Fibroblast of lung (primary cell): ENCODE measurements around the gene OR4A15. TPM values are rescaled to one million over a fixed set of nuclear protein-coding genes. Genes with fewer than 3 reads are reported as not detected.

Source experiments
- DNase-seq, 2 donors: peaks; one replicate each; pipeline versions ENCODE4 v3.0.0 to v3.0.0-alpha.2; 2010; ENCODE audit warnings: low read depth in 2 of 2
- H2AFZ ChIP-seq: 2 replicates; pipeline ENCODE4 v1.5.1; 2012; ENCODE audit warnings: low read length, control low read depth, inconsistent platforms
- H3K27ac ChIP-seq: 2 replicates; pipeline ENCODE4 v1.5.1; 2011; ENCODE audit warnings: low read length, control low read depth; ENCODE audit not compliant: insufficient read depth
- H3K27me3 ChIP-seq: 2 replicates; pipeline ENCODE4 v1.5.1; 2011; ENCODE audit warnings: mild to moderate bottlenecking, low read length; ENCODE audit not compliant: control insufficient read depth, insufficient read depth
- H3K36me3 ChIP-seq: 2 replicates; pipeline ENCODE4 v1.5.1; 2011; ENCODE audit warnings: low read length; ENCODE audit not compliant: control insufficient read depth, insufficient read depth
- H3K4me1 ChIP-seq: 2 replicates; pipeline ENCODE4 v1.5.1; 2011; ENCODE audit warnings: low read length; ENCODE audit not compliant: control insufficient read depth, insufficient read depth; ENCODE audit errors: extremely low read depth
- H3K4me2 ChIP-seq: 2 replicates; pipeline ENCODE4 v1.5.1; 2011; ENCODE audit warnings: low read length, control low read depth; ENCODE audit not compliant: insufficient read depth; ENCODE audit errors: extremely low read depth
- H3K4me3 ChIP-seq, 4 experiments: fragments of 200-600 bp in 1 of 4; sonication (generic) in 1 of 4; replicated peaks in 1 of 4; 2 replicates each; pipeline ENCODE4 v1.5.1; 2011 to 2016; ENCODE audit warnings: low read length in 4 of 4, low read depth in 3 of 4, mild to moderate bottlenecking in 3 of 4, control low read depth in 2 of 4, inconsistent platforms in 1 of 4, mixed read lengths in 1 of 4; ENCODE audit not compliant: insufficient read depth in 1 of 4; ENCODE audit errors: control extremely low read depth in 1 of 4
- H3K79me2 ChIP-seq: 2 replicates; pipeline ENCODE4 v1.5.1; 2012; ENCODE audit warnings: mild to moderate bottlenecking, low read length, inconsistent platforms; ENCODE audit not compliant: control insufficient read depth, insufficient read depth
- H3K9ac ChIP-seq: 2 replicates; pipeline ENCODE4 v1.5.1; 2011; ENCODE audit warnings: mild to moderate bottlenecking, low read length, control low read depth; ENCODE audit not compliant: insufficient read depth
- H3K9me3 ChIP-seq: 2 replicates; pipeline ENCODE4 v1.5.1; 2012; ENCODE audit warnings: low read depth, low read length; ENCODE audit not compliant: control insufficient read depth, insufficient read depth
- H4K20me1 ChIP-seq: 2 replicates; pipeline ENCODE4 v1.5.1; 2011; ENCODE audit warnings: low read length; ENCODE audit not compliant: control insufficient read depth, insufficient read depth; ENCODE audit errors: extremely low read depth
- CTCF ChIP-seq, 2 donors: IDR thresholded peaks in 1 of 2; conservative IDR thresholded peaks in 1 of 2; 1 replicate in 1 of 2; 2 replicates in 1 of 2; pipeline ENCODE4 v1.5.1; 2011 to 2012; ENCODE audit warnings: low read length in 2 of 2, control low read depth in 1 of 2, inconsistent platforms in 1 of 2, low read depth in 1 of 2, mild to moderate bottlenecking in 1 of 2
- EZH2 ChIP-seq: IDR thresholded peaks from 2 replicates; pipeline ENCODE4 v1.5.1; 2012; ENCODE audit warnings: low read length, control low read depth, mild to moderate bottlenecking; ENCODE audit errors: missing control alignments
- polyA plus RNA-seq, 2 donors: library from polyadenylated mRNA; depleted of rRNA in 1 of 2; stranded (reverse) in 1 of 2; unstranded in 1 of 2; fragments of >200 nt; gene quantifications; 2 replicates each; pipeline ENCODE4 v1.2.1, GENCODE V29; 2011 to 2012; ENCODE audit warnings: missing spikeins in 1 of 2
- total RNA-seq: library from RNA; depleted of rRNA; stranded (reverse); fragments of >200 nt; gene quantifications from 2 replicates; pipeline ENCODE4 v1.2.1, GENCODE V29; 2014

The OR4A15 gene
- total and polyA plus RNA-seq, 2 donors (not counting 1 experiment from before 2014, with no cell fraction given): not detected

- DNase-seq: no peak
- no peak overlapping the region for H3K4me3 ChIP-seq
- no peak overlapping the region for H2AFZ ChIP-seq
- H3K4me1 ChIP-seq: no peaks in the 10 kb centered on the region
- H3K9ac ChIP-seq: no peak overlapping the region
- no peak overlapping the region for H3K27ac ChIP-seq
- no peaks in the 10 kb centered on the region for H3K79me2 ChIP-seq
- TF ChIP-seq EZH2 (no peak), CTCF (conservative IDR thresholded peaks at IDR 0.05 in 1 of 2, IDR thresholded peaks at IDR 0.05 in 1 of 2; ENCODE audit: low read depth in 1 of 2, low read length in 2 of 2) (no peak)
- no peaks in the 10 kb centered on the region for H4K20me1 ChIP-seq
- no peaks in the 10 kb centered on the region for H3K36me3 ChIP-seq
- no peak overlapping the region for H3K4me2 ChIP-seq
- H3K9me3 ChIP-seq: no peaks in the 10 kb centered on the region
- H3K27me3 ChIP-seq: no peaks in the 10 kb centered on the region
These were observed 22.5 kb upstream of the OR4A15 start for GRCh38 chr11:55345306-55345705.

- H3K4me2 ChIP-seq: no peak overlapping the region
- DNase-seq: no peak
These were observed 18.7 kb upstream of the OR4A15 start for GRCh38 chr11:55349032-55349431.

GRCh38 chr11:55357560-55358184, 10.1 kb upstream of the OR4A15 start:
- H3K4me3 ChIP-seq: no peak overlapping the region
- no peaks in the 10 kb centered on the region for H3K27me3 ChIP-seq
- DNase-seq: no peak
- no peak overlapping the region for H3K9ac ChIP-seq
- no peak overlapping the region for H2AFZ ChIP-seq
- no peaks in the 10 kb centered on the region for H3K9me3 ChIP-seq
- H3K4me2 ChIP-seq: no peak overlapping the region
- no peaks in the 10 kb centered on the region for H3K36me3 ChIP-seq
- H3K27ac ChIP-seq: no peak overlapping the region
- no peaks in the 10 kb centered on the region for H3K4me1 ChIP-seq
- H4K20me1 ChIP-seq: no peaks in the 10 kb centered on the region
- TF ChIP-seq CTCF (conservative IDR thresholded peaks at IDR 0.05 in 1 of 2, IDR thresholded peaks at IDR 0.05 in 1 of 2; ENCODE audit: low read depth in 1 of 2, low read length in 2 of 2) (no peak), EZH2 (no peak)
- no peaks in the 10 kb centered on the region for H3K79me2 ChIP-seq

More at GRCh38 chr11:55349032-55349431, 18.7 kb upstream of the OR4A15 start:
- no peak overlapping the region for H3K27ac ChIP-seq
- H2AFZ ChIP-seq: no peak overlapping the region
- no peak overlapping the region for H3K9ac ChIP-seq
- no peaks in the 10 kb centered on the region for H3K27me3 ChIP-seq
- TF ChIP-seq EZH2: no peak
- TF ChIP-seq CTCF (conservative IDR thresholded peaks at IDR 0.05 in 1 of 2, IDR thresholded peaks at IDR 0.05 in 1 of 2; ENCODE audit: low read depth in 1 of 2, low read length in 2 of 2): no peak
- H3K79me2 ChIP-seq: no peaks in the 10 kb centered on the region
- H3K4me3 ChIP-seq: no peak overlapping the region
- H3K9me3 ChIP-seq: no peaks in the 10 kb centered on the region
- no peaks in the 10 kb centered on the region for H3K36me3 ChIP-seq
- H4K20me1 ChIP-seq: no peaks in the 10 kb centered on the region
- H3K4me1 ChIP-seq: no peaks in the 10 kb centered on the region
